ENCODE results near the gene CYTH4.

The CYTH4 gene

DNA sequence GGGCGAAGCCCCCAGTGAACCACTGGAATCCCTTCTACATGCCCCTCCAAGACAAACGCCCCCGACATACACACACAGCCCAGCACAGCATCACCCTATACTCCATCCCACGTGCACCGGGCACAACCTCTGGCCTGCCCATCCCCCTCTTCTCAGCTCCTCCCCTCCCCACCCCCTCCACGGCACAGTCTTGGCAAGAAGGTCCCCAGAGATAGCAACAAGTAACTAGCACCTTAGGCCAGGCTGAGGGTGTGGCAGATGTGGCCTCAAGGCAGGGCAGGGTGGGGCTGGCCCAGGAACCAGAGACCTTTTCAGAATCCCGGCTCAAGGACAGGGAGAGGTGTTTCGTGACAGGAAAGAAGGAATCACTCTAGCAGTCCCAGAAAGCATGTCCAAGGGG lies 54.3 kb downstream of the CYTH4 start:
- TF ChIP-seq, protein P1, sequence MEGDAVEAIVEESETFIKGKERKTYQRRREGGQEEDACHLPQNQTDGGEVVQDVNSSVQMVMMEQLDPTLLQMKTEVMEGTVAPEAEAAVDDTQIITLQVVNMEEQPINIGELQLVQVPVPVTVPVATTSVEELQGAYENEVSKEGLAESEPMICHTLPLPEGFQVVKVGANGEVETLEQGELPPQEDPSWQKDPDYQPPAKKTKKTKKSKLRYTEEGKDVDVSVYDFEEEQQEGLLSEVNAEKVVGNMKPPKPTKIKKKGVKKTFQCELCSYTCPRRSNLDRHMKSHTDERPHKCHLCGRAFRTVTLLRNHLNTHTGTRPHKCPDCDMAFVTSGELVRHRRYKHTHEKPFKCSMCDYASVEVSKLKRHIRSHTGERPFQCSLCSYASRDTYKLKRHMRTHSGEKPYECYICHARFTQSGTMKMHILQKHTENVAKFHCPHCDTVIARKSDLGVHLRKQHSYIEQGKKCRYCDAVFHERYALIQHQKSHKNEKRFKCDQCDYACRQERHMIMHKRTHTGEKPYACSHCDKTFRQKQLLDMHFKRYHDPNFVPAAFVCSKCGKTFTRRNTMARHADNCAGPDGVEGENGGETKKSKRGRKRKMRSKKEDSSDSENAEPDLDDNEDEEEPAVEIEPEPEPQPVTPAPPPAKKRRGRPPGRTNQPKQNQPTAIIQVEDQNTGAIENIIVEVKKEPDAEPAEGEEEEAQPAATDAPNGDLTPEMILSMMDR (IDR thresholded peaks at IDR 0.05; ENCODE audit: borderline replicate concordance, control extremely low read depth, extremely low read depth, insufficient read depth, missing control alignments): no peak
- no peak for DNase-seq (ENCODE audit: low spot score)
- in situ Hi-C loops (cut with MboI; ENCODE audit: low sequenced_read_pairs, unreplicated experiment): no loop called here

DNA sequence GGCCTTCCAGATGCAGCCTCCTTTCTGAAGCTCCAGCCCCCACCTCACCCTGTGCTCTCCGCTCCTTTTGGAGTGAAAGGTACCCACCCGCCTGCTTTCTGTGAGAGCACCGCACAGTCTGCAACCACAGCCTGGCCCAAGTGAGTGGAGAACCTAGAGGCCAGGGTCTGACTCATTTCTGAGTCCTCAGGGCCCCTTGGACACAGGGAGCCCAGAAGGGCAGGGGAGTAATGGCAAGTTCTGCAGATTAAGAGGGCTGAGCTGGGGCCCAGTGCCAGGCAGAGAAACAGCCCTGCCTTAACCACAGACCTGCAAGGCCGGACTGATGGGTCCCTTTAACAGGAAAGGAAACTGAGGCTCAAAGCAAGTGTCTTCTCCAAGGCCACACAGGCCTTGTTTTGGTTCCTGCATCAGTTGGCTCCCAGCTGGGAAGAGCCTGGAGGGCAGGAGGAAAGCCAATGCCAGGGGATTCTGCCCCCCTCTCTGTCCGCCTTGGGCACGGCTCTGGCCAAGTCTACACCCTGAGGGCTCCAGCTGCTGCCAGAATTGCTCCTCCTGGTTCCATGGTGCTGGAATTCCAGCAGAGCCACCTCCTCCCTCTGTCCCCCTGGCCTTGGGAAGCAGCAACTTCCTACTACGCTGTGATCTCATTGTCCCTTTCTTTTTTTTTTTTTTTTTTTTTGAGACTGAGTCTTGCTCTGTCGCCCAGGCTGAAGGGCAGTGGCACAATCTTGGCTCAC lies 55.1 kb downstream of the CYTH4 start:
- DNase-seq (ENCODE audit: low spot score): no peak
- TF ChIP-seq, protein P1 (IDR thresholded peaks at IDR 0.05; ENCODE audit: borderline replicate concordance, control extremely low read depth, extremely low read depth, insufficient read depth, missing control alignments): no peak
- in situ Hi-C loops (cut with MboI; ENCODE audit: low sequenced_read_pairs, unreplicated experiment): no loop called here

DNA sequence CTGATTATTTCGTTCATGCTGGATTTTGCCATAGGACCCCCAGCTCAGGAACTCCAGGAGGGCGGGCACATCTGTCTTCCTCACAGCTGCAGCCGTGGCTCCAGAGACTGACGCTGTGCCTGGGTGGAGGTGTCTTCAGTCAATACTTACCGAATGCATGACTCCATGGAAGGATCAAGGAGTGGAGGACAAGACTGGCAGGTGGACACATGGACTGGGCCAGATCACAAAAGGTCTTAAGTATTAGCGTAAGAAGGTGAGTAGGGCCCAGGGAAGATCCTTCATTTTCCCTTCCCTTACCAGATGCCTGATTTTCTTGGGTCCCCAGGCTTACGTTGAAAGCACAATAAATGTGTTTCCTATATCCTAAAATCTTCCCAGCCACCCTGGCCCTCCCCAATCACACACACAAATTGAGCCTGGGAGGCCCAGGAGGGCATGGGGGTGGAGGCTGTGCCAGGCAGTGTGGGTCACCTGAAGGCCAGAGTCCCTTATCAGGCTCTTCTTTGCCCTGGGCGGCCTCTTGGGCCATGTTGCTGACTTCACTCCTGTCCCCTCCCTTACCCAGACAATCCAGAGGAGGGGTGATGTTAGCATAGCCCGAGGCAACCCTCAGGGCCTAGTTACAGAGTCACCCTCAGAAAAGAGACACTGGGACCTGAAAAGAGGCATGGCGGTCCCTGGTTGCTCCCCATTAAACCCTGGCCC lies 56.4 kb downstream of the CYTH4 start:
- DNase-seq (ENCODE audit: low spot score): no peak
- in situ Hi-C loops (cut with MboI; ENCODE audit: low sequenced_read_pairs, unreplicated experiment): no loop called here

DNA sequence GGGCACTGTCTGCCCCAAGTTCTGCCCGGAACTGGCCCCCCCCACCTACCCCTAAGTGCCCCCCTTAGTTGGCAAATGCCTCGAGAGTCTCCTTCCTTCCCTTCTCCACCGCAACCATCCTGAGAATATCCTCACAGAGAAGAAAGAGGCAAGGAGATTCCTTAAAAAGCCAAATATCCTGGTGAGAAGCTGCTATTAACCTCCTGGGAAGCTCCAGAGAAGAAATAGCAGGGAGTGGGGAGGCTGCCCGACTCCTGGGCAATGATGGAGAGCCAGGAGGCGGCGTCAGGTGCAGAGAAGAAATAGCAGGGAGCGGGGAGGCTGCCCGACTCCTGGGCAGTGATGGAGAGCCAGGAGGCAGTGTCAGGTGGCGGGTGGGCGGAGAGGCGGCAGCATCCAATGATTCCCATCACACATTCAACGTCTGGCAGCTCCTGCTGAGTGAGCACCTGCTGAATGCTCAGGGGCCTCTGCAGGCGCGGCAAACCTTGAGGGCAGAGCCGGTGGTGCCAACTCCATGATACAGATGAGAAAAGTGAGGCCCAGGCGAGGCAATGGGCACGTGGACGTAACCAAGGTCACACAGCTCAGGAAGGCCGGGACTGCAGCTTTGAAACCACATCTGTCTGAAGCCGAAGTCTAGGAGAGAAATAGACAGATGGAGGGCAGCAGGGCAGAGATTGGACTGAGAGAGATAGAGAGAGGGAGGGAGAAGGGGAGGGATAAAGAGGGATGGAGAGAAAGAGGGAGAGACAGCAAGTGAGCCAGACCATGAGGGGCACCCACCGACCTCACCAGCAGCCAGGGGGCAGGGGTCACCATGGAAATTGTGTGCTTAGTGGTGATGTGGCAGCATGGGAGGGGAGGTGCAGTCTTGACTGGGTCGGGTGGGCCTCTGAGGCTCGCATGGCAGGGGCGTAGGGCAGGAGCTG lies 58.3 kb downstream of the CYTH4 start:
- in situ Hi-C loops (cut with MboI; ENCODE audit: low sequenced_read_pairs, unreplicated experiment): no loop called here
- no peak for DNase-seq (ENCODE audit: low spot score)
- TF ChIP-seq, protein P1 (IDR thresholded peaks at IDR 0.05; ENCODE audit: borderline replicate concordance, control extremely low read depth, extremely low read depth, insufficient read depth, missing control alignments): no peak

More for the DNA sequence above, 56.4 kb downstream of the CYTH4 start:
- TF ChIP-seq, protein P1 (IDR thresholded peaks at IDR 0.05; ENCODE audit: borderline replicate concordance, control extremely low read depth, extremely low read depth, insufficient read depth, missing control alignments): no peak

DNA sequence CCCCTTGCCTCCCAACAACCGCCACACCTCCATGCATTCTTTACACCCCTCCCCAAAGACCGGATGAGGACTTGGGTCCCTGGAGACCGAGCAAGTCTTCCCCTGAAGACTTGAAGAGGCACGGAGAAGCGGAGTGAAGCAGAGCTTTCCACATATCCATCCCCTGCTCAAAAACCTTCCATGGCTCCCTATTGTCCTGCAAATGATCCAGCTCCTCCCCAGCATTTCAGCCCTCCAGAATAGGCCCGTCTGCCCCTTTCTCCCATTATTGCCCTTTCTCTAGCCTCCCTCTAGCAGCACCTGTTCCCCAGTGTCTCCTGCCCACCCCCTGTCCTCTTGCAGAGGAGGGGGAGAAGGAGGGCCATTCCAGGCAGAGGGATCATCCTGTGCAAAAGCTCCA lies 59.8 kb downstream of the CYTH4 start:
- in situ Hi-C loops (cut with MboI; ENCODE audit: low sequenced_read_pairs, unreplicated experiment): no loop called here
- TF ChIP-seq, protein P1 (IDR thresholded peaks at IDR 0.05; ENCODE audit: borderline replicate concordance, control extremely low read depth, extremely low read depth, insufficient read depth, missing control alignments): no peak
- no peak for DNase-seq (ENCODE audit: low spot score)

DNA sequence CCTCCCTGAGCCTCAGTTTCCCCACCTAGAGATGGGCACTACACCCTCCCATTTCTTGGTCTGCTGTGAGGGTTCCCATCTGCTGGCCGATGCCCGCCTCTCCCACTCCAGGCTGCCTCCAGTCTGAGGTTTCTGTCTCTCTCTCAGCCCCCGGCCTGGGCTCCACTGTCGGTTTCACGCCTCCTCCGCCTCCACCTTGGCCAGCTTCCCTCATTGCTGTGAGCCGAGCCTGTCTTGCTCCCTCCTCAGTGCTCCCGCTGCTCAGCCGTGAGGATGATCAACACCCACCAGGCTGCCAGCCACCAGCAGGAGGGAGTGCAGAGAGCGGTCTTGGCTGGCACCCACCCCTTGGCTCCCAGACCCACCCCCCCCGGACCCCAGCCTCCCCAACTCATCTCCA lies 61.0 kb downstream of the CYTH4 start:
- DNase-seq (ENCODE audit: low spot score): no peak
- in situ Hi-C loops (cut with MboI; ENCODE audit: low sequenced_read_pairs, unreplicated experiment): no loop called here
- TF ChIP-seq, protein P1 (IDR thresholded peaks at IDR 0.05; ENCODE audit: borderline replicate concordance, control extremely low read depth, extremely low read depth, insufficient read depth, missing control alignments): no peak

Data from GM13976 (cell line).